Left lung (tissue), 10 donors: ENCODE measurements around the gene ARHGEF28. TPM values are rescaled to one million over a fixed set of nuclear protein-coding genes. Genes with fewer than 3 reads are reported as not detected.

Experiments
- ATAC-seq: fragments of 200-7000 bp; cut with Tn5 transposase; one replicate; pipeline ENCODE4 v1.9.1; 2020; ENCODE audit warnings: moderate library complexity
- DNase-seq, 4 donors: peaks; one replicate each; pipeline ENCODE4 v3.0.0-alpha.2; 2013 to 2020
- H3K27ac ChIP-seq, 2 donors: fragments of 200-600 bp; sonication (generic) in 1 of 2; one replicate each; pipeline versions ENCODE4 v1.5.0 to v1.8.0; 2020 to 2021
- H3K27me3 ChIP-seq, 2 donors: fragments of 200-600 bp; sonication (generic) in 1 of 2; one replicate each; pipeline versions ENCODE4 v1.5.0 to v1.8.0; 2020 to 2021
- H3K36me3 ChIP-seq, 2 donors: fragments of 200-600 bp; sonication (generic) in 1 of 2; one replicate each; pipeline versions ENCODE4 v1.5.0 to v1.8.0; 2020 to 2021
- H3K4me1 ChIP-seq, 2 donors: fragments of 200-600 bp; one replicate each; pipeline ENCODE4 v1.8.0; 2021
- H3K4me3 ChIP-seq, 2 donors: fragments of 200-600 bp; sonication (generic) in 1 of 2; one replicate each; pipeline versions ENCODE4 v1.5.0 to v1.8.0; 2020 to 2021; ENCODE audit warnings: mild to moderate bottlenecking in 1 of 2
- H3K9me3 ChIP-seq, 2 donors: fragments of 200-600 bp; sonication (generic) in 1 of 2; one replicate each; pipeline versions ENCODE4 v1.5.0 to v1.8.0; 2020 to 2021
- CTCF ChIP-seq, 2 donors: fragments of 200-600 bp; sonication (generic) in 1 of 2; IDR thresholded peaks; one replicate each; pipeline versions ENCODE4 v1.5.0 to v1.8.0; 2021; ENCODE audit warnings: antibody characterized with exemption in 2 of 2
- intact Hi-C, 2 donors: fragments of 100-400 bp; cut with DNase I; formaldehyde crosslinking; loops; one replicate each; pipeline versions ENCODE4 v1.11.2 to v1.14.2; 2022
- polyA plus RNA-seq, 6 donors: library from polyadenylated mRNA; unstranded; fragments of 120-200 nt; gene quantifications; one replicate each; pipeline ENCODE4 v1.2.1, GENCODE V29; 2013; ENCODE audit not compliant: insufficient read length in 6 of 6
- total RNA-seq, 2 donors: library from RNA; stranded (reverse); fragmentation: NEBNext Ultra II Directional; extraction: Animal tissue kit (Norgen Biotek cat#: 25700); gene quantifications; one replicate each; pipeline ENCODE4 v1.2.1, GENCODE V29; 2021
- donor health status: DM: no; HTN: yes; CAD: no.
- donor health status: DM: no; HTN: no; CAD: no.

ARHGEF28 gene
- total and polyA plus RNA-seq, 8 donors: 8.4 to 16.4 (median 10.3) TPM

- no peak for ATAC-seq
- Histone ChIP-seq H3K9me3 (no peaks in the 10 kb centered on the region), H3K4me3 (no peak overlapping the region), H3K36me3 (no peaks in the 10 kb centered on the region), H3K27ac (no peak overlapping the region), H3K27me3 (no peaks in the 10 kb centered on the region), H3K4me1 (peaks cover 0 to 32% of the 10 kb centered on the region in 2 donors)
- no peak for TF ChIP-seq CTCF (IDR thresholded peaks at IDR 0.05)
- intact Hi-C loops: no loop called here
- no peak for DNase-seq
Observed at GRCh38 chr5:73858054-73858453, 232.1 kb downstream of the ARHGEF28 start.

GRCh38 chr5:73858776-73859175 is 232.8 kb downstream of the ARHGEF28 start:
- peaks cover 0 to 32% of the 10 kb centered on the region in 2 donors for H3K4me1 ChIP-seq
- no peak overlapping the region for H3K27ac ChIP-seq
- intact Hi-C loops: no loop called here
- no peak for DNase-seq
- H3K9me3 ChIP-seq: no peaks in the 10 kb centered on the region
- no peak overlapping the region for H3K4me3 ChIP-seq
- no peaks in the 10 kb centered on the region for H3K36me3 ChIP-seq
- no peak for TF ChIP-seq CTCF (IDR thresholded peaks at IDR 0.05)
- no peak for ATAC-seq
- H3K27me3 ChIP-seq: no peaks in the 10 kb centered on the region

- Histone ChIP-seq H3K4me3 (no peak overlapping the region), H3K27me3 (no peaks in the 10 kb centered on the region), H3K4me1 (peaks cover 0 to 32% of the 10 kb centered on the region in 2 donors), H3K9me3 (no peaks in the 10 kb centered on the region), H3K36me3 (no peaks in the 10 kb centered on the region), H3K27ac (peak overlapping the region in 1 of 2 donors; percentile 16)
- TF ChIP-seq CTCF (IDR thresholded peaks at IDR 0.05): no peak
- peak; percentile 57 for ATAC-seq
- no peak for DNase-seq
- intact Hi-C loops: no loop called here
Observed at GRCh38 chr5:73859696-73860095, 233.7 kb downstream of the ARHGEF28 start.

- Histone ChIP-seq H3K9me3 (no peaks in the 10 kb centered on the region), H3K4me3 (no peak overlapping the region), H3K27me3 (no peaks in the 10 kb centered on the region), H3K27ac (no peak overlapping the region), H3K4me1 (peaks cover 0 to 31% of the 10 kb centered on the region in 2 donors), H3K36me3 (no peaks in the 10 kb centered on the region)
- TF ChIP-seq CTCF (IDR thresholded peaks at IDR 0.05): no peak
- DNase-seq: no peak
- intact Hi-C loops: no loop called here
- no peak for ATAC-seq
Observed at GRCh38 chr5:73861313-73861988, 235.5 kb downstream of the ARHGEF28 start.

DNA sequence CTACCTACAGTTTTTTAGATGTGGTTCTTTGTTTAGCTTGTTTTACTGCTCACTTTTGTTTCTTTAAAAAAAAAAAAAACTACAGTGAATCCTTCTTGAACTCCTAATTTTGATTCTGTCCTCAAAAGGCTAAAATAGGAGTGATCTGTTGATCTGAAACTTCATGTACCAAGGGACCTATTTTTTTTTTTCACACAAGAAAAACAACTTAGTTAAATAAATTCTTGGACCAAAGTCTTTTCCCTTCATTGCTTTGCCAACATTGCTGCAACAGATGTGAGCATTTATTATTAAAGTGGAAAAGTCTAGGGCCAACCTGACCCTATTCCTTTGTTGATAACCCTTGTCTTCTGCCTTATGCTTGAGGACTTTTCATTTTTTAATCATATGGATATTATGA is 236.8 kb downstream of the ARHGEF28 start:
- no peak for TF ChIP-seq CTCF (IDR thresholded peaks at IDR 0.05)
- no peaks in the 10 kb centered on the region for H3K36me3 ChIP-seq
- intact Hi-C loops: no loop called here
- H3K27ac ChIP-seq: no peak overlapping the region
- H3K9me3 ChIP-seq: no peaks in the 10 kb centered on the region
- DNase-seq (no peak), ATAC-seq (no peak)
- H3K4me1 ChIP-seq: peaks cover 0 to 18% of the 10 kb centered on the region in 2 donors
- H3K27me3 ChIP-seq: no peaks in the 10 kb centered on the region
- H3K4me3 ChIP-seq: no peak overlapping the region
